Caco-2 (cell line): ENCODE results near the gene CCT5. TPM values are rescaled to one million over a fixed set of nuclear protein-coding genes. Genes with fewer than 3 reads are reported as not detected.

ENCODE experiments used
- BruUV-seq: library from RNA; stranded (reverse); fragments of 400-500 nt; replicated peaks from 2 replicates; lab custom pipeline; 2021; lab: Mats Ljungman, UMichigan
- CTCF ChIA-PET: fragments of 300-600 bp; sonication (Branson Sonifier 250); formaldehyde crosslinking; loops from one replicate; lab custom pipeline; 2022; ENCODE audit warnings: antibody characterized with exemption; lab: Charles Lee
- POLR2A ChIA-PET: fragments of 300-600 bp; sonication (Branson Sonifier 250); formaldehyde crosslinking; loops from one replicate; lab custom pipeline; 2022; ENCODE audit warnings: antibody characterized with exemption; lab: Charles Lee
- DNase-seq, 2 experiments: peaks; one replicate each; pipeline versions ENCODE4 v3.0.0 to v3.0.0-alpha.2; 2020 to 2022
- H3K27me3 ChIP-seq: replicated peaks from 2 replicates; pipeline ENCODE4 v1.6.0; 2011; ENCODE audit warnings: low read length; ENCODE audit not compliant: control insufficient read depth, insufficient read depth
- H3K36me3 ChIP-seq: 2 replicates; pipeline ENCODE4 v1.5.1; 2011; ENCODE audit warnings: low read length; ENCODE audit not compliant: control insufficient read depth, insufficient read depth
- H3K4me1 ChIP-seq: fragments of 250-450 bp; sonication (Bioruptor Pico); 2 replicates; pipeline ENCODE4 v1.5.1; 2020; ENCODE audit warnings: mild to moderate bottlenecking
- H3K4me3 ChIP-seq: 2 replicates; pipeline ENCODE4 v1.5.1; 2011; ENCODE audit warnings: low read depth, mild to moderate bottlenecking, control low read depth, low read length
- H3K9me3 ChIP-seq: fragments of 250-450 bp; sonication (Bioruptor Pico); 2 replicates; pipeline ENCODE4 v1.5.1; 2020; ENCODE audit warnings: mild to moderate bottlenecking, moderate library complexity
- H3K27ac Mint-ChIP-seq: one replicate; pipeline ENCODE4 v1.8.0; 2022; ENCODE audit warnings: mixed read lengths; ENCODE audit not compliant: unreplicated experiment
- H3K27me3 Mint-ChIP-seq: one replicate; pipeline ENCODE4 v1.8.0; 2022; ENCODE audit warnings: mixed read lengths; ENCODE audit not compliant: insufficient read depth, unreplicated experiment
- H3K36me3 Mint-ChIP-seq: one replicate; pipeline ENCODE4 v1.8.0; 2022; ENCODE audit warnings: mild to moderate bottlenecking, mixed read lengths; ENCODE audit not compliant: insufficient read depth, unreplicated experiment
- H3K4me1 Mint-ChIP-seq: one replicate; pipeline ENCODE4 v1.8.0; 2022; ENCODE audit warnings: low read depth, mixed read lengths; ENCODE audit not compliant: unreplicated experiment
- H3K4me3 Mint-ChIP-seq: one replicate; pipeline ENCODE4 v1.8.0; 2022; ENCODE audit warnings: mild to moderate bottlenecking, moderate library complexity, mixed read lengths; ENCODE audit not compliant: unreplicated experiment
- H3K9me3 Mint-ChIP-seq: one replicate; pipeline ENCODE4 v1.8.0; 2022; ENCODE audit warnings: mixed read lengths; ENCODE audit not compliant: unreplicated experiment
- intact Hi-C: fragments of 100-400 bp; cut with micrococcal nuclease; formaldehyde crosslinking; loops from one replicate; pipeline ENCODE4 v1.10.0; 2022; ENCODE audit not compliant: unreplicated experiment
- total RNA-seq: library from RNA; stranded (reverse); gene quantifications from 2 replicates; pipeline ENCODE4 v1.2.3, GENCODE V29; 2022
- TF ChIP-seq, protein P1 (sequence below), 2 experiments: fragments of 200-600 bp in 1 of 2; IDR thresholded peaks; 1 replicate in 1 of 2; 2 replicates in 1 of 2; pipeline versions ENCODE4 v1.5.1 to v1.8.0; 2011 to 2022; ENCODE audit warnings: antibody characterized with exemption in 1 of 2, control low read depth in 1 of 2, inconsistent platforms in 1 of 2, low read depth in 1 of 2, low read length in 1 of 2, mild to moderate bottlenecking in 1 of 2, moderate library complexity in 1 of 2; ENCODE audit not compliant: insufficient read depth in 1 of 2, severe bottlenecking in 1 of 2, unreplicated experiment in 1 of 2

Gene CCT5
- total RNA-seq, 1 experiment from 2014 or later = 462 TPM

GRCh38 chr5:10214041-10214440 lies 36.0 kb upstream of the CCT5 start:
- Mint-ChIP-seq H3K4me1 (no peaks in the 10 kb centered on the region), H3K27me3 (no peaks in the 10 kb centered on the region), H3K27ac (no peak overlapping the region), H3K4me3 (no peak overlapping the region), H3K36me3 (no peaks in the 10 kb centered on the region), H3K9me3 (no peaks in the 10 kb centered on the region)
- ChIA-PET POLR2A (no interaction called here), CTCF (no interaction called here)
- Histone ChIP-seq H3K36me3 (no peaks in the 10 kb centered on the region), H3K4me3 (no peak overlapping the region), H3K9me3 (no peaks in the 10 kb centered on the region), H3K27me3 (no peaks in the 10 kb centered on the region), H3K4me1 (no peaks in the 10 kb centered on the region)
- intact Hi-C loops = no loop called here
- TF ChIP-seq, protein P1, sequence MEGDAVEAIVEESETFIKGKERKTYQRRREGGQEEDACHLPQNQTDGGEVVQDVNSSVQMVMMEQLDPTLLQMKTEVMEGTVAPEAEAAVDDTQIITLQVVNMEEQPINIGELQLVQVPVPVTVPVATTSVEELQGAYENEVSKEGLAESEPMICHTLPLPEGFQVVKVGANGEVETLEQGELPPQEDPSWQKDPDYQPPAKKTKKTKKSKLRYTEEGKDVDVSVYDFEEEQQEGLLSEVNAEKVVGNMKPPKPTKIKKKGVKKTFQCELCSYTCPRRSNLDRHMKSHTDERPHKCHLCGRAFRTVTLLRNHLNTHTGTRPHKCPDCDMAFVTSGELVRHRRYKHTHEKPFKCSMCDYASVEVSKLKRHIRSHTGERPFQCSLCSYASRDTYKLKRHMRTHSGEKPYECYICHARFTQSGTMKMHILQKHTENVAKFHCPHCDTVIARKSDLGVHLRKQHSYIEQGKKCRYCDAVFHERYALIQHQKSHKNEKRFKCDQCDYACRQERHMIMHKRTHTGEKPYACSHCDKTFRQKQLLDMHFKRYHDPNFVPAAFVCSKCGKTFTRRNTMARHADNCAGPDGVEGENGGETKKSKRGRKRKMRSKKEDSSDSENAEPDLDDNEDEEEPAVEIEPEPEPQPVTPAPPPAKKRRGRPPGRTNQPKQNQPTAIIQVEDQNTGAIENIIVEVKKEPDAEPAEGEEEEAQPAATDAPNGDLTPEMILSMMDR (IDR thresholded peaks at IDR 0.05; ENCODE audit: insufficient read depth in 1 of 2, low read depth in 1 of 2, low read length in 1 of 2, severe bottlenecking in 1 of 2, unreplicated experiment in 1 of 2) = no peak
- no peak for DNase-seq
- no TSS peak for BruUV-seq

DNA sequence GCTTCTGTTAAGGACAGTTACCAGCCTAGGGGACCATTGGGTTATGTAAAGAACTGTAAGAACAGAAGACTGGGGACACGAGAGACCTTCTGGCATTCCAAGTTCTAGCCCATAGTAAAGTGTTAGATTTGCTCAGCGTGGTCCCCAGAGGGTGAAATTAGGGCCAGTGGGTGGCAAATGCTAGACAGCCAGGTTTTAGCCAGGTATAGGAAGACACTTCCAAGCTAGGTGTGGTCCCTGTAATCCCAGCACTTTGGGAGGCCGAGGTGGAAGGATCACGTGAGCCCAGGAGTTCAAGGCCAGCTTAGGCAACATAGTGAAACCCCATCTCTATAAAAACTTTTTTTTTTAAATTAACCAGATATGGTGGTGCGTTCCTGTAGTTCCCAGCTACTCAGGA lies 34.7 kb upstream of the CCT5 start:
- no peak for DNase-seq

DNA sequence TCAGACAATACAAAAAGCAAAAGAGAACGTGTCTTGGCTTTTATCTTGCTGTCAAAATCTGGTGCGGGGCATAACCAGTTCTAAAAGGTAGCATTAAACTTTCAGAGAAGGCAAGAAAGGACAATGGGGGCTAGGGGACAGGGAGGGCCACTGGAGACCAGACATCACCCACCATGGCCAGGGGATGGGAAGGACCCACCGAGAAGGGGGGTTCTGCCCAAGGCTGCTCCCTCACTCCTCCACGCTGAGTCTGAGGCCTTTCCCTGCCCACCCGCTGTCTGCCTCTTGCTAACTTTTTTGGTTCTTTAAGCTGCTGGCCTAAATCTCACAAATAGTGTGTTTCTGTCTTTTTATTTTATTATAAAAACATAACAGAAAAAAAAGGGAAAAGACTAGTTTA lies 34.0 kb upstream of the CCT5 start:
- no peaks in the 10 kb centered on the region for H3K27me3 ChIP-seq
- no peaks in the 10 kb centered on the region for H3K9me3 ChIP-seq
- H3K4me1 ChIP-seq = no peaks in the 10 kb centered on the region
- no peaks in the 10 kb centered on the region for H3K36me3 ChIP-seq
- Mint-ChIP-seq H3K4me1 (no peaks in the 10 kb centered on the region), H3K27me3 (no peaks in the 10 kb centered on the region), H3K4me3 (no peak overlapping the region), H3K27ac (no peak overlapping the region), H3K9me3 (no peaks in the 10 kb centered on the region), H3K36me3 (no peaks in the 10 kb centered on the region)
- ChIA-PET CTCF (no interaction called here), POLR2A (no interaction called here)
- intact Hi-C loops = no loop called here
- no peak for DNase-seq
- BruUV-seq = no TSS peak
- TF ChIP-seq, protein P1 (IDR thresholded peaks at IDR 0.05; ENCODE audit: insufficient read depth in 1 of 2, low read depth in 1 of 2, low read length in 1 of 2, severe bottlenecking in 1 of 2, unreplicated experiment in 1 of 2) = no peak
- H3K4me3 ChIP-seq = no peak overlapping the region

More for the DNA sequence above, 34.7 kb upstream of the CCT5 start:
- no peak overlapping the region for H3K27ac Mint-ChIP-seq
- CTCF ChIA-PET = no interaction called here
- Histone ChIP-seq H3K9me3 (no peaks in the 10 kb centered on the region), H3K36me3 (no peaks in the 10 kb centered on the region), H3K4me3 (no peak overlapping the region), H3K27me3 (no peaks in the 10 kb centered on the region), H3K4me1 (no peaks in the 10 kb centered on the region)
- no TSS peak for BruUV-seq
- intact Hi-C loops = no loop called here
- no peaks in the 10 kb centered on the region for H3K9me3 Mint-ChIP-seq
- no peak overlapping the region for H3K4me3 Mint-ChIP-seq
- TF ChIP-seq, protein P1 (IDR thresholded peaks at IDR 0.05; ENCODE audit: insufficient read depth in 1 of 2, low read depth in 1 of 2, low read length in 1 of 2, severe bottlenecking in 1 of 2, unreplicated experiment in 1 of 2) = no peak
- POLR2A ChIA-PET = no interaction called here
- H3K27me3 Mint-ChIP-seq = no peaks in the 10 kb centered on the region
- no peaks in the 10 kb centered on the region for H3K36me3 Mint-ChIP-seq
- H3K4me1 Mint-ChIP-seq = no peaks in the 10 kb centered on the region
